ENCODE data around the gene UMAD1.

DNA sequence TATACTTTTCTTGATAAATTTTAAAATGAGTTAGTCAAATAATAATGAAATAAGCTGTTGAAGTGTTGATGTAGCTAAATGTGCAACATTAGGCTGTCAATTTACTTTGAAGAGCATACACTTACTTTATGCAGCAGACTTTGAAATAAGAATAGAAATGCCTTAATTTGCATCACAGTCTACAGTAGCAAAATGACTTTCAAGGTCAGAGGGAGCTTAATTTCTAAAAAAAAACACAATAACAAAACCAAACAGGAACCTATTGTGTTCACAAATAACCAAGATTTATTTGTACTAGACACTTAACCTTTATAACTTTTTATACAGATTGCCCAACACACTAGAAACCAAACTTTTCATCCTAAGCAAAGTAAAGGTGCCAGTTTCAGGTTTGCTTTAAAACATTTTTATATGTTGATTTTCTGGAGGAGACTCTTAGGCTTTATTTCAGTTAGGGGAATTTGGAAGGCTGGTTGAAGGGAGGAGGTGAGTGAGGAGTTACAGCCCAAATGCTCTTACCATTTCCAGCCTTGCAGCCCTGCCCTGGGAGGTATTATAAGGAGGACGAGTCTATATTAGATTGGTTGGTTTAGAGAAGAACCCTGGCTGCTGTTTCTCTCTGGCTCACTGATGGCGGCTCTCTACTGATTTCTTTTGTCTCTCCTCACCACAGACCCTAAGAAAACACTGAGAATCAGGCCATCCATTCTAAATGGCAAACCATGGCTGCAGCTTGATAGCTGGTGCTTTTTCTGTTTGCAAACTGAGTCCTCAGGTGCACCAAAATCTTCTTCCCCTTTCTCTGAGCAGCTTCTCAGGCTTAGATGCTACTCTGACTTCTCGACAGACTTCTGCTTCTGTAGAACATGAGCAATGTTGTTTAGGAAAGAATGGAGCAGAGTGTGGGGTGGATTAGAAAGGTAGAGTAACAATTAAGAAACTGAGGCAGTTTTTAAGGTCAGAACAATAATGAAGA lies 133.1 kb downstream of the UMAD1 start:
- TF ChIP-seq CTCF (IDR thresholded peaks at IDR 0.05) (no peak), POLR2A (IDR thresholded peaks at IDR 0.05) (no peak)

Data from heart left ventricle (tissue), 13 donors.